Cardiac muscle cell (in vitro differentiated cells and primary cell): ENCODE measurements around the gene ZNF474. TPM values are rescaled to one million over a fixed set of nuclear protein-coding genes. Genes with fewer than 3 reads are reported as not detected.

Source experiments
- DNase-seq, 2 donors: peaks; one replicate each; pipeline versions ENCODE4 v3.0.0 to v3.0.0-alpha.2; 2010 to 2017; ENCODE audit warnings: low read depth in 1 of 2, low spot score in 1 of 2
- H3K27ac ChIP-seq: fragments of 200-600 bp; sonication (generic); 2 replicates; pipeline ENCODE4 v1.5.1; 2016
- H3K27me3 ChIP-seq: fragments of 200-600 bp; sonication (generic); 2 replicates; pipeline ENCODE4 v1.6.0; 2016; ENCODE audit warnings: control low read depth
- H3K36me3 ChIP-seq: fragments of 200-600 bp; sonication (generic); 2 replicates; pipeline ENCODE4 v1.5.1; 2016; ENCODE audit warnings: control low read depth
- H3K4me1 ChIP-seq: fragments of 200-600 bp; sonication (generic); 2 replicates; pipeline ENCODE4 v1.8.1; 2017; ENCODE audit warnings: low read depth, mild to moderate bottlenecking, mixed run types
- H3K4me3 ChIP-seq: fragments of 200-600 bp; sonication (generic); 2 replicates; pipeline ENCODE4 v1.5.1; 2016; ENCODE audit warnings: mild to moderate bottlenecking
- H3K9me3 ChIP-seq: fragments of 200-600 bp; sonication (generic); 2 replicates; pipeline ENCODE4 v1.5.1; 2017; ENCODE audit warnings: low read depth, mild to moderate bottlenecking, control low read depth
- CTCF ChIP-seq: IDR thresholded peaks from 2 replicates; pipeline ENCODE4 v1.5.1; 2012; ENCODE audit warnings: low read depth, mild to moderate bottlenecking, low read length
- polyA plus RNA-seq: library from polyadenylated mRNA; unstranded; fragments of >200 nt; fragmentation: Nextera tagmentation; extraction: Ambion mirVana; gene quantifications from 2 replicates; pipeline ENCODE4 v1.2.1, GENCODE V29; 2016
- total RNA-seq: library from RNA; depleted of rRNA; stranded (reverse); fragments of >200 nt; gene quantifications from 2 replicates; pipeline ENCODE4 v1.2.3, GENCODE V29; 2016

Gene ZNF474
- total and polyA plus RNA-seq, 2 experiments from 2014 or later = not detected

GRCh38 chr5:122118356-122118948 lies 10.9 kb upstream of the ZNF474 start:
- Histone ChIP-seq H3K27ac (no peak overlapping the region), H3K9me3 (no peaks in the 10 kb centered on the region), H3K27me3 (no peaks in the 10 kb centered on the region), H3K4me3 (no peak overlapping the region), H3K4me1 (no peaks in the 10 kb centered on the region), H3K36me3 (no peaks in the 10 kb centered on the region)
- TF ChIP-seq CTCF = no peak
- no peak for DNase-seq

- no peaks in the 10 kb centered on the region for H3K9me3 ChIP-seq
- no peaks in the 10 kb centered on the region for H3K4me1 ChIP-seq
- no peak overlapping the region for H3K27ac ChIP-seq
- TF ChIP-seq CTCF = no peak
- no peaks in the 10 kb centered on the region for H3K27me3 ChIP-seq
- no peak for DNase-seq
- no peak overlapping the region for H3K4me3 ChIP-seq
- H3K36me3 ChIP-seq = no peaks in the 10 kb centered on the region
Observed at GRCh38 chr5:122119205-122119604, 10.1 kb upstream of the ZNF474 start.

GRCh38 chr5:122120493-122120892 lies 8.9 kb upstream of the ZNF474 start:
- Histone ChIP-seq H3K4me3 (no peak overlapping the region), H3K27me3 (no peaks in the 10 kb centered on the region), H3K4me1 (no peaks in the 10 kb centered on the region), H3K27ac (no peak overlapping the region), H3K36me3 (no peaks in the 10 kb centered on the region), H3K9me3 (no peaks in the 10 kb centered on the region)
- DNase-seq = no peak
- no peak for TF ChIP-seq CTCF

- no peaks in the 10 kb centered on the region for H3K27me3 ChIP-seq
- H3K4me3 ChIP-seq = no peak overlapping the region
- H3K4me1 ChIP-seq = no peaks in the 10 kb centered on the region
- H3K9me3 ChIP-seq = no peaks in the 10 kb centered on the region
- DNase-seq = no peak
- no peaks in the 10 kb centered on the region for H3K36me3 ChIP-seq
- no peak for TF ChIP-seq CTCF
- no peak overlapping the region for H3K27ac ChIP-seq
Observed at GRCh38 chr5:122120957-122121356, 8.4 kb upstream of the ZNF474 start.

- Histone ChIP-seq H3K27ac (no peak overlapping the region), H3K36me3 (no peaks in the 10 kb centered on the region), H3K9me3 (no peaks in the 10 kb centered on the region), H3K4me1 (no peaks in the 10 kb centered on the region), H3K27me3 (no peaks in the 10 kb centered on the region), H3K4me3 (no peak overlapping the region)
- no peak for DNase-seq
- no peak for TF ChIP-seq CTCF
Observed at GRCh38 chr5:122121479-122122465, 7.6 kb upstream of the ZNF474 start.
